PFSK-1 (cell line): ENCODE data around the gene ZNF296.
A peak's percentile ranks its signal among the peaks of the same experiment; 100 is the strongest.

ENCODE experiments used
- FOXP2 ChIP-seq: optimal IDR thresholded peaks from 2 replicates; pipeline ENCODE3; 2011; ENCODE audit warnings: borderline replicate concordance, control low read depth, inconsistent platforms; ENCODE audit not compliant: insufficient read depth; ENCODE audit errors: extremely low read length, extremely low read depth
- POLR2AphosphoS5 ChIP-seq: IDR thresholded peaks from 2 replicates; pipeline ENCODE4 v1.6.1; 2012; ENCODE audit warnings: low read depth, mild to moderate bottlenecking, control low read depth, low read length, moderate library complexity
- REST ChIP-seq, 2 experiments: IDR thresholded peaks; 2 replicates each; pipeline versions ENCODE4 v1.6.1 to v1.8.0; 2011 to 2012; ENCODE audit warnings: low read depth in 2 of 2, low read length in 2 of 2, control low read depth in 1 of 2, inconsistent platforms in 1 of 2, mild to moderate bottlenecking in 1 of 2, moderate library complexity in 1 of 2; ENCODE audit not compliant: insufficient read depth in 1 of 2
- SIN3A ChIP-seq: IDR thresholded peaks from 2 replicates; pipeline ENCODE4 v1.6.1; 2012; ENCODE audit warnings: mild to moderate bottlenecking, low read length, moderate library complexity, borderline replicate concordance; ENCODE audit not compliant: insufficient read depth
- TAF1 ChIP-seq: IDR thresholded peaks from 2 replicates; pipeline ENCODE4 v1.6.1; 2012; ENCODE audit warnings: low read length, control low read depth, borderline replicate concordance; ENCODE audit not compliant: insufficient read depth

The ZNF296 gene

GRCh38 chr19:45099467-45100191 lies 23.4 kb upstream of the ZNF296 start:
- TF ChIP-seq SIN3A (no peak), FOXP2 (no peak), POLR2AphosphoS5 (no peak), REST (IDR thresholded peaks at IDR 0.05; ENCODE audit: insufficient read depth in 1 of 2, low read depth in 2 of 2, low read length in 2 of 2) (no peak), TAF1 (no peak)

- TF ChIP-seq TAF1 (0 out of 2 replicates have a peak, but pooled peaks have one; percentile 11), POLR2AphosphoS5 (peak; percentile 43; the same call in 1 of the 2 replicates), FOXP2 (no peak), REST (IDR thresholded peaks at IDR 0.05; ENCODE audit: insufficient read depth in 1 of 2, low read depth in 2 of 2, low read length in 2 of 2) (0 out of 4 replicates have a peak, but pooled peaks of 1 of the 2 experiments have one; percentile 39), SIN3A (0 out of 2 replicates have a peak, but pooled peaks have one; percentile 3)
Measured at GRCh38 chr19:45098521-45099466, 22.5 kb upstream of the ZNF296 start.

- TF ChIP-seq POLR2AphosphoS5: no peak
- no peak for TF ChIP-seq REST (IDR thresholded peaks at IDR 0.05; ENCODE audit: insufficient read depth in 1 of 2, low read depth in 2 of 2, low read length in 2 of 2)
- peak; percentile 24 for TF ChIP-seq FOXP2
- peak; percentile 24; the same call in 1 of the 2 replicates for TF ChIP-seq TAF1
- peak; percentile 83; the same call in 1 of the 2 replicates for TF ChIP-seq SIN3A
Measured at GRCh38 chr19:45097776-45098520, 21.7 kb upstream of the ZNF296 start.

GRCh38 chr19:45097450-45097775 lies 21.1 kb upstream of the ZNF296 start:
- TF ChIP-seq REST (IDR thresholded peaks at IDR 0.05; ENCODE audit: insufficient read depth in 1 of 2, low read depth in 2 of 2, low read length in 2 of 2) (no peak), TAF1 (no peak), SIN3A (no peak), POLR2AphosphoS5 (no peak), FOXP2 (no peak)
